Adrenal gland (tissue), 12 donors: ENCODE data around the gene LTO1. TPM values are rescaled to one million over a fixed set of nuclear protein-coding genes. Genes with fewer than 3 reads are reported as not detected.

Experiments used
- DNase-seq, 7 donors: peaks; one replicate each; pipeline ENCODE4 v3.0.0-alpha.2; 2019 to 2020
- H3K27ac ChIP-seq, 5 donors: fragments of 200-600 bp; sonication (generic) in 4 of 5; 1 replicate in 3 of 5; 2 replicates in 2 of 5; pipeline versions ENCODE4 v1.5.1 to v1.8.0; 2016 to 2020; ENCODE audit warnings: mild to moderate bottlenecking in 1 of 5
- H3K27me3 ChIP-seq: fragments of 200-600 bp; 2 replicates; pipeline ENCODE4 v1.8.0; 2021
- H3K36me3 ChIP-seq, 2 donors: fragments of 200-600 bp; replicated peaks in 1 of 2; 1 replicate in 1 of 2; 2 replicates in 1 of 2; pipeline versions ENCODE4 v1.5.1 to v1.8.0; 2018 to 2022
- H3K4me1 ChIP-seq, 2 donors: fragments of 200-600 bp; replicated peaks in 1 of 2; 1 replicate in 1 of 2; 2 replicates in 1 of 2; pipeline versions ENCODE4 v1.5.1 to v1.8.0; 2018 to 2021
- H3K4me3 ChIP-seq, 4 donors: fragments of 200-600 bp; sonication (generic) in 3 of 4; one replicate each; pipeline ENCODE4 v1.5.1; 2016 to 2018
- H3K9me3 ChIP-seq, 3 donors: fragments of 200-600 bp; sonication (generic) in 1 of 3; replicated peaks in 1 of 3; 1 replicate in 2 of 3; 2 replicates in 1 of 3; pipeline versions ENCODE4 v1.5.1 to v1.8.0; 2016 to 2021
- CTCF ChIP-seq, 6 experiments: fragments of 450-650 bp in 4 of 6; fragments of 200-600 bp in 2 of 6; sonication (generic) in 1 of 6; IDR thresholded peaks; 1 replicate in 5 of 6; 2 replicates in 1 of 6; pipeline versions ENCODE4 v1.5.1 to v1.8.0; 2016 to 2021; ENCODE audit warnings: antibody characterized with exemption in 6 of 6, mild to moderate bottlenecking in 2 of 6, moderate library complexity in 1 of 6
- POLR2A ChIP-seq, 2 donors: fragments of 450-650 bp; IDR thresholded peaks; one replicate each; pipeline ENCODE4 v1.6.1; 2017; ENCODE audit warnings: antibody characterized with exemption in 2 of 2, mild to moderate bottlenecking in 2 of 2, moderate library complexity in 1 of 2
- WGBS, 4 donors: extraction: QIAGEN DNeasy Blood & Tissue Kit in 2 of 4; methylation state at CpG; one replicate each; pipeline versions ENCODE4 v1.1.5 to v1.1.7; 2013 to 2017; 5-methylcytosine and 5-hydroxymethylcytosine counted together
- intact Hi-C, 2 donors: fragments of 100-400 bp; cut with DNase I; formaldehyde crosslinking; loops; one replicate each; pipeline versions ENCODE4 v1.14.1 to v1.15.0; 2022 to 2023
- polyA plus RNA-seq, 3 donors: library from polyadenylated mRNA; stranded (reverse); fragments of 200-250 nt in 2 of 3; fragments of 350-450 nt in 1 of 3; fragmentation: Illumina TruSeq in 1 of 3; extraction: RNeasy Lipid Tissue Mini Kit (QIAGEN cat#74804) in 1 of 3; gene quantifications; one replicate each; pipeline ENCODE4 v1.2.3, GENCODE V29; 2013 to 2014
- total RNA-seq, 9 donors: library from RNA; depleted of rRNA in 4 of 9; stranded (reverse); fragments of >200 nt in 4 of 9; fragments of 120-200 nt in 1 of 9; fragmentation: NEBNext Ultra II Directional in 1 of 9; extraction: Animal tissue kit (Norgen Biotek cat#: 25700) in 1 of 9; gene quantifications; one replicate each; pipeline versions ENCODE4 v1.1.0 to v1.2.4, GENCODE V29; 2013 to 2023
- donor health status: healthy with polysubstance abuse.
- donor health status: Bipolar disorder and iron deficiency.
- donor health status: DM: yes; HTN: yes; CAD: no.
- donor health status: DM: no; HTN: no; CAD: no.
- donor health status: DM: no; HTN: no; CAD: no.
- donor health status: DM: yes; HTN: yes; CAD: no.

LTO1 gene
- total and polyA plus RNA-seq, 12 donors, result 10.9 to 52.5 (median 23.6) TPM

GRCh38 chr11:69686856-69687255, 11.7 kb upstream of the LTO1 start:
- TF ChIP-seq POLR2A (IDR thresholded peaks at IDR 0.05) (no peak), CTCF (IDR thresholded peaks at IDR 0.05) (no peak)
- no peaks in the 10 kb centered on the region for H3K36me3 ChIP-seq
- H3K27me3 ChIP-seq, result no peaks in the 10 kb centered on the region
- H3K27ac ChIP-seq, result no peak overlapping the region
- no peaks in the 10 kb centered on the region for H3K9me3 ChIP-seq
- WGBS, 4 donors, result 82 to 85% (median 84%) methylated on average over 3 to 8 of the region's 8 CpGs
- DNase-seq, result no peak
- no peaks in the 10 kb centered on the region for H3K4me1 ChIP-seq
- intact Hi-C loops, result loop anchor here (5.0 kb wide), 3 partner anchors 115 to 505 kb away; no protein-coding TSS in a partner anchor
- H3K4me3 ChIP-seq, result no peak overlapping the region

- TF ChIP-seq CTCF (IDR thresholded peaks at IDR 0.05) (no peak), POLR2A (IDR thresholded peaks at IDR 0.05) (no peak)
- Histone ChIP-seq H3K4me3 (no peak overlapping the region), H3K4me1 (no peaks in the 10 kb centered on the region), H3K27ac (no peak overlapping the region), H3K27me3 (no peaks in the 10 kb centered on the region), H3K36me3 (no peaks in the 10 kb centered on the region), H3K9me3 (no peaks in the 10 kb centered on the region)
- no peak for DNase-seq
- intact Hi-C loops, result loop anchor here (5.0 kb wide), 3 partner anchors 116 to 506 kb away; no protein-coding TSS in a partner anchor
- 67 to 79% (median 75%) methylated on average over 9 to 13 of the region's 13 CpGs for WGBS, 4 donors
Observed at GRCh38 chr11:69686452-69686851, 11.3 kb upstream of the LTO1 start.

GRCh38 chr11:69685348-69685747, 10.2 kb upstream of the LTO1 start:
- H3K27ac ChIP-seq, result no peak overlapping the region
- TF ChIP-seq CTCF (IDR thresholded peaks at IDR 0.05) (no peak), POLR2A (IDR thresholded peaks at IDR 0.05) (no peak)
- H3K9me3 ChIP-seq, result no peaks in the 10 kb centered on the region
- DNase-seq, result no peak
- intact Hi-C loops, result loop anchor here (2.0 to 5.0 kb wide), 4 partner anchors 117 to 507 kb away; no protein-coding TSS in a partner anchor
- 48 to 66% (median 52%) methylated on average over 8 of the region's 8 CpGs for WGBS, 4 donors
- no peak overlapping the region for H3K4me3 ChIP-seq
- no peaks in the 10 kb centered on the region for H3K27me3 ChIP-seq
- H3K4me1 ChIP-seq, result no peaks in the 10 kb centered on the region
- H3K36me3 ChIP-seq, result no peaks in the 10 kb centered on the region

GRCh38 chr11:69684651-69685050, 9.5 kb upstream of the LTO1 start:
- no peaks in the 10 kb centered on the region for H3K36me3 ChIP-seq
- H3K9me3 ChIP-seq, result no peaks in the 10 kb centered on the region
- no peak overlapping the region for H3K4me3 ChIP-seq
- TF ChIP-seq CTCF (IDR thresholded peaks at IDR 0.05), result no peak
- no peak for TF ChIP-seq POLR2A (IDR thresholded peaks at IDR 0.05)
- no peak for DNase-seq
- H3K27ac ChIP-seq, result no peak overlapping the region
- WGBS, 4 donors, result 67 to 80% (median 74%) methylated on average over 9 to 11 of the region's 11 CpGs
- no peaks in the 10 kb centered on the region for H3K27me3 ChIP-seq
- H3K4me1 ChIP-seq, result no peaks in the 10 kb centered on the region
- intact Hi-C loops, result loop anchor here (2.0 to 5.0 kb wide), 4 partner anchors 118 to 508 kb away; no protein-coding TSS in a partner anchor
